ENCODE results near the gene AQP3. TPM values are rescaled to one million over a fixed set of nuclear protein-coding genes. Genes with fewer than 3 reads are reported as not detected.
A peak's percentile ranks its signal among the peaks of the same experiment; 100 is the strongest.
"Not testable (repeated sequence)": the region's sequence is repeated elsewhere in the genome, so short reads cannot be mapped to it uniquely, and the experiment has no call there.

The AQP3 gene
- total RNA-seq (2014; rRNA removed; shearing (Covaris generic)) = 0.08 TPM in 1 of 2 replicates, not detected in the other
- polyA plus RNA-seq (2015; cell fraction: cytosol; rRNA removed) = 0.14 and 0.19 TPM in 2 replicates
- 0.19 and 2.1 TPM in 2 replicates for polyA plus RNA-seq (2015; cell fraction: nucleus; rRNA removed)

GRCh38 chr9:33446946-33447798 lies at the start of gene AQP3:
TSS of gene AQP3 (minus strand) at chr9:33447593. CDS start at chr9:33447530, 63 bp downstream.
- DNase-seq (ENCODE audit: low read depth, low spot score) = peak; percentile 22
- in situ Hi-C loops (cut with HindIII; ENCODE audit: low pct_unique_long_range_greater_than_20kb, low sequenced_read_pairs) = no loop called here

- DNase-seq (ENCODE audit: low read depth, low spot score); in situ Hi-C loops (cut with HindIII; ENCODE audit: low pct_unique_long_range_greater_than_20kb, low sequenced_read_pairs): not testable (repeated sequence)
These were observed 46.4 kb upstream of the AQP3 start for GRCh38 chr9:33493819-33494218.

GRCh38 chr9:33489066-33489465 lies 41.7 kb upstream of the AQP3 start:
- in situ Hi-C loops (cut with HindIII; ENCODE audit: low pct_unique_long_range_greater_than_20kb, low sequenced_read_pairs) = no loop called here
- no peak for DNase-seq (ENCODE audit: low read depth, low spot score)

DNA sequence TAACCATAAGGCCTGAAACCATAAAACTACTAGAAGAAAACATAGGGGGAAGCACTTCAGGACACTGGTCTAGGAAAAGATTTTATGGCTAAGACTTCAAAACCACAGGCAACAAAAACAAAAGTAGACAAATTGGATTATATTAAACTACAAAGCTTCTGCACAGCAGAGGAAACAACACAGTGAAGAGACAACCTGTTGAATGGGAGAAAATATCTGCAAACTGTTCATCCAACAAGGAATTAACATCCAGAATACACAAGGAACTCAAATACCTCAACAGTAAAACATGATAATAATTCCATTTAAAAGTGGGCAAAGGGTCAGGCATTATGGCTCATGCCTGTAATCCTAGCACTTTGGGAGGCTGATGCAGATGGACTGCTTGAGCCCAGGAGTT lies 37.9 kb upstream of the AQP3 start:
- in situ Hi-C loops (cut with HindIII; ENCODE audit: low pct_unique_long_range_greater_than_20kb, low sequenced_read_pairs) = not testable (repeated sequence)

GRCh38 chr9:33480976-33481375 lies 33.6 kb upstream of the AQP3 start:
- DNase-seq (ENCODE audit: low read depth, low spot score) = no peak
- in situ Hi-C loops (cut with HindIII; ENCODE audit: low pct_unique_long_range_greater_than_20kb, low sequenced_read_pairs) = no loop called here

More for the DNA sequence above, 37.9 kb upstream of the AQP3 start:
- not testable (repeated sequence) for DNase-seq (ENCODE audit: low read depth, low spot score)

GRCh38 chr9:33480106-33480505 lies 32.7 kb upstream of the AQP3 start:
- in situ Hi-C loops (cut with HindIII; ENCODE audit: low pct_unique_long_range_greater_than_20kb, low sequenced_read_pairs) = no loop called here
- no peak for DNase-seq (ENCODE audit: low read depth, low spot score)

GRCh38 chr9:33476503-33476902 lies 29.1 kb upstream of the AQP3 start:
- in situ Hi-C loops (cut with HindIII; ENCODE audit: low pct_unique_long_range_greater_than_20kb, low sequenced_read_pairs) = no loop called here
- DNase-seq (ENCODE audit: low read depth, low spot score) = no peak

GRCh38 chr9:33475357-33475756 lies 28.0 kb upstream of the AQP3 start:
- in situ Hi-C loops (cut with HindIII; ENCODE audit: low pct_unique_long_range_greater_than_20kb, low sequenced_read_pairs) = no loop called here
- DNase-seq (ENCODE audit: low read depth, low spot score) = no peak

DNA sequence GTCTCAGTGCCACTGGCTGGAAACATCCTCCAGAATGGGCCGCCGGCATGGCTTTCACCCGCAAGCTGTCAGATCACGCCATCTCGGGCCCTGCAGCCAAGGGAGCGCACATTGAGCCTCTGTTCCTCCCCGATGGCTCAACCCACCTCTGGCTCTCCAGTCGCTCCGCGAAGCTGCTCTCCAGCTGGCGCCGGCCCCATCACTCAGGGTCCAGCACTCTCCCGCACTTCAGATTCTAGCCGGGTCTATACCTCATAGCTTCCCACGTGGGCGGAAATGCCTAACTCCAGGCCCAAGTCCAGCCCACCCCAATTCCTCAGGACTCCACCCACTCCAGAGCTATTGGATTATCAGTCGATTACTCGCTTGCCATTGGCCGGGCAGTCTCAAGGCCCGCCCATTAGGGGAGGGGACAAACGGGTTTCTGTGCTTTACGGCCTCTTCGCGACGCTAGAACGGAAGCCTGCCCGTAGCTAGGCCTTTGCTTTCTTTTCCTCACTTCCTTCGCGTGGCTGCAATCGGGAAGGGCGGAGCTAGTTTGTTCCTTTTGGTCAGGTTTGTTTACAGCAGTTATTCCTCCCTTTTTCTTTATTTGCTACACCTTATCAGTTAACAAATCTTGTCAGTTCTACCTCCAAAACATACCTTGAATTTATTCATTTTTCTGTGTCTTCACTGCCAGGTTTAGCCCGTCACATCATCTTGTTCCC lies 26.4 kb upstream of the AQP3 start, which contains the start of gene NOL6:
Gene NOL6, minus strand, starts transcription at position 282 of the 710 bp plus-strand sequence. Its CDS starts 82 bp downstream, at position 200.
- DNase-seq (ENCODE audit: low read depth, low spot score) = peak; percentile 99
- in situ Hi-C loops (cut with HindIII; ENCODE audit: low pct_unique_long_range_greater_than_20kb, low sequenced_read_pairs) = no loop called here

- in situ Hi-C loops (cut with HindIII; ENCODE audit: low pct_unique_long_range_greater_than_20kb, low sequenced_read_pairs) = no loop called here
- DNase-seq (ENCODE audit: low read depth, low spot score) = no peak
These were observed 25.7 kb upstream of the AQP3 start for GRCh38 chr9:33472881-33473615.

DNA sequence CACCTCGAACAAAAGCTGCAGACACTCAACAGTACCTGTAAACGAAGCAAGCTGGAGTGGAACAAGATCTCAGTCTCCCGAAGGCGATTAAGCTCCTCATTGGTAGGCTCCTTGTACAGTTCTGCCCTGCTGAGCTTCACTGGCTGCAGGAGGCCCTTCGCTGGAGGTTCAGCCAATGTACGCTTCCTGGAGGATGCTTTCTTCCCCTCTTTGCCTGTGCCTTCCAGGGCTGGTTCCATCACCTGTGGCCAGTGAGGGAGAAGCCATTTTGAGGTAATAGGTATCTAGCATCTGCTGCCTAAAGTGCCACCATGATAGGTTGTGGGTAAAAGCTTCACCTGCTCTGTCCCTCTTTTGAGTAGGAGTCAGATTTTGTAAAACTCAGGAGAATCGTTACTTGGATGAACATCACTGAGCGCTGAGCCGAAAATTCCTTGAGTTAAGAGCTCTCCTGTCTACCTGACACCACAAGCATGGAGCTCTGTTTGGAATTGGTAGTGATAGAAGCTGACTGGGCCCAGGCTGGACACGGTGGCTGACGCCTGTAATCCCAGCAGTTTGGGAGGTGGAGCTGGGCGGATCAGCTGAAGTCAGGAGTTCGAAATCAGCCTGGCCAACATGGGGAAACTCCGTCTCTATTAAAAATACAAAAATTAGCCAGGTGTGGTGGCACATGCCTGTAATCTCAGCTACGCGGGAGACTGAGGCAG lies 24.9 kb upstream of the AQP3 start:
- in situ Hi-C loops (cut with HindIII; ENCODE audit: low pct_unique_long_range_greater_than_20kb, low sequenced_read_pairs) = no loop called here
- DNase-seq (ENCODE audit: low read depth, low spot score) = no peak

- DNase-seq (ENCODE audit: low read depth, low spot score) = no peak
- in situ Hi-C loops (cut with HindIII; ENCODE audit: low pct_unique_long_range_greater_than_20kb, low sequenced_read_pairs) = no loop called here
These were observed 24.0 kb upstream of the AQP3 start for GRCh38 chr9:33471361-33471760.

GRCh38 chr9:33469891-33470290 lies 22.5 kb upstream of the AQP3 start:
- DNase-seq (ENCODE audit: low read depth, low spot score) = no peak
- in situ Hi-C loops (cut with HindIII; ENCODE audit: low pct_unique_long_range_greater_than_20kb, low sequenced_read_pairs) = no loop called here

GRCh38 chr9:33468797-33469621 lies 21.6 kb upstream of the AQP3 start:
- no peak for DNase-seq (ENCODE audit: low read depth, low spot score)
- in situ Hi-C loops (cut with HindIII; ENCODE audit: low pct_unique_long_range_greater_than_20kb, low sequenced_read_pairs) = no loop called here

DNA sequence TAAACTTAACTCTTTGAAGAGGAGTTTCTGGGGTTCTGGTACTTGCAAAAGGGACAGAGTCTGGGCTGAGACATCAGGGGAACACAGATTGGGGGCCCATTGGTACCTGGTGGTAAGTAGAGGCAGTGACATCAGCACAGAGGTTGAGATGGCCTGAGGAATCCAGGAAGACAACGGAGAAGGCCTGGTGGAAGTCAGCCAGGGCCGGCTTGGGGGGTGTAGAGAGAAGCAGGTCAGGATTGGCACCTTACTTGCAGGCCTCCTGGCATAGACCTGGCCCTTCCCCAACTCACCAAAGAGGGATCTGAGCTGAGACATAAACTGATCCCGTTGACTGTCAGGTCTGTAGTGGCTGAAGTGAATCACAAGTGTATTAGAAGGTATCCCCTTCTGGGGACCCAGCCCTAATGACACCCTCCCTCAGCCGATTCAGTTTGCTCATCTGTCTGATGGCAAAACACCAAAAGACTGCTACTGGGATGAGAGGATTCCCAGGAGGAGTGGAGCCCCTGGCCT lies 20.9 kb upstream of the AQP3 start:
- in situ Hi-C loops (cut with HindIII; ENCODE audit: low pct_unique_long_range_greater_than_20kb, low sequenced_read_pairs) = no loop called here
- DNase-seq (ENCODE audit: low read depth, low spot score) = no peak

GRCh38 chr9:33467526-33467925 lies 20.1 kb upstream of the AQP3 start:
- no peak for DNase-seq (ENCODE audit: low read depth, low spot score)
- in situ Hi-C loops (cut with HindIII; ENCODE audit: low pct_unique_long_range_greater_than_20kb, low sequenced_read_pairs) = no loop called here
